ENCODE results near the gene TEX264. TPM values are rescaled to one million over a fixed set of nuclear protein-coding genes. Genes with fewer than 3 reads are reported as not detected.
"Not testable (repeated sequence)": the region's sequence is repeated elsewhere in the genome, so short reads cannot be mapped to it uniquely, and the experiment has no call there.

TEX264 gene, protein sequence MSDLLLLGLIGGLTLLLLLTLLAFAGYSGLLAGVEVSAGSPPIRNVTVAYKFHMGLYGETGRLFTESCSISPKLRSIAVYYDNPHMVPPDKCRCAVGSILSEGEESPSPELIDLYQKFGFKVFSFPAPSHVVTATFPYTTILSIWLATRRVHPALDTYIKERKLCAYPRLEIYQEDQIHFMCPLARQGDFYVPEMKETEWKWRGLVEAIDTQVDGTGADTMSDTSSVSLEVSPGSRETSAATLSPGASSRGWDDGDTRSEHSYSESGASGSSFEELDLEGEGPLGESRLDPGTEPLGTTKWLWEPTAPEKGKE
- total RNA-seq = 62.0 and 66.2 TPM in 2 replicates

DNA sequence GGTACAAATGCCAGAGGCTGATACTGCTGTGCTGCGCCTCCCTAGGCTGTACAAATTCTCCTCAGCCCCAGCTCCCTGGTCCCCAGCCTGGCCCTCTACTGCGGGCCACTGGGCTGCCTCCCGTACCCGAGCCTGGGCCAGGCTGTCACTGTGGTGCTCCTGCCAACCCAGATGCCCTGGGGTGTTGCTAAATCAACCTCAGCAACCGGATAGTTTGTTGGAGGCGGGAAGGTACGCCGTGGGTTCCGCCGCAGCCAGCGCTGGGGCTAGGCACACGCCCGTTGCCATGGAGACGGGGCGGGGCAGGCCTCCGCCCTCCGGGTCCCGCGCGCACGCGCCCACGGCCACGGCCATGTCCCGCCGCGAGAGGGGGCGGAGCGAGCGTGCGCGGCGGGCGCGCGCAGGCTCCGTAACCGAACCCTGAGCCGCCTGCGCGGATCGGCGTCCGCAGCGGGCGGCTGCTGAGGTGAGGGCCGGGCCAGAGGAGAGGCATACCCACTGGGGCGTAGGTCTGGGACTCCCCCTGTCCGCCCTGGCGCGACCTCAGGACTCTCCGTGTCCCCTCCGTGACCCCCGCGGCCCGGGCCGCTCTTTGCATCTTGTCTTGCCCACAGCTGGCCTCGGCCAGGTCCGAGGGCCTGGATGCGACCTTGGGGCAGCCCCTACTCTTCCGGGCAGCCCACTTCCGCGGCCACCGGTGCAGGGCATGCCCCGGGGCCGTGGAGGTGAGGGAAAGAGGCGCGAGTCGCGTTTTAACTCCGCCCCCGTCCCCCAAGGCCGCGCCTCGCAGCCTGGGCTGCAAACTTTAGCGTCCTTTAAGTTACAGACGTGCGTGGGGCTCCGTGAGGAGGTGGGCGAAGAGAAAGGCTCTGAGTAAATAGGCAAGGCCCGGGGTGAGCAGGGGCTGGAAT is at the start of gene TEX264:
TSS of gene TEX264 (plus strand) at position 430 of the 911 bp plus-strand sequence. CDS start 3,053 bp downstream, outside the sequence.
- intact Hi-C loops (cut with micrococcal nuclease) = loop anchor here (1.0 to 5.0 kb wide), 11 partner anchors 11 to 1434 kb away; partner anchors contain the start of genes ABHD14A, DUSP7, GNAI2 and MANF

DNA sequence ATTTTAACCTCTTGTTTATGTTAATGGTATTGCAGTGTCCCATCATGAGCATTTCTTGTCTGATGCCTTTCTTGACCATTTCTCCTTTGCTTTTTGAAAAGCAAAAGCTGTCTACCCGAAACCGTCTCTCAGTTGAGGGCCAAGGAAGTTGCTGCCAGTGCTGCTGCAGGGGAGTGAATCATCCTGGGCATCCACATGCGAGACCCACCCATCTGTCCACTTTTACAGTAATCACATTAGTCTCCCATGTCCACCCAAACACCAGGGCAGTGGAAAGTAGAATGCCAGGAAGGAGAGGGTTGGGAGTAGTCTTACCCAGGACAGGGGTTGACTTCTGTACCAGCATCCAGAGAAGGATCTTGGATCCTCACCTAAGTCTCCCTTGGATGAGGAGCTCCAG is 48.6 kb upstream of the TEX264 start:
- intact Hi-C loops (cut with micrococcal nuclease) = no loop called here

DNA sequence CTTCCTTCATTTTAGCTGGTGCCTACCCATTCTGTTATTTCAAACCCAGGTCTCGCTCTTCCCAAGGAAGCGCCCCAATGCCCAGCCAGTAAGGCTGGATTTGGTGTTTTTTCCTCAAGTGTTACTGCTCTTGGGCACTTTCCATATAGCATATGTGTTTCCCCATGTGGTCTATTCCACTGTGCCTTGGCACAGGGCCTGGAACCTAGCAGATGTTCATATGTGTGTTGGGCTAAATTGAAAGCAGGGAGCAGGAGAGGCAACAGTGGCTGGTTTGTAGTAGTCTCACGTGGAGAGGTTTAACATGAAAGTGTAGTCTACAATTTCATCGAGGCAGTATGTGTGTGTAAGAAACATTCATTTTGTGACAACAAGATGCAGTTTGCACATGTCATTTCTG is 48.2 kb upstream of the TEX264 start:
- intact Hi-C loops (cut with micrococcal nuclease) = no loop called here

DNA sequence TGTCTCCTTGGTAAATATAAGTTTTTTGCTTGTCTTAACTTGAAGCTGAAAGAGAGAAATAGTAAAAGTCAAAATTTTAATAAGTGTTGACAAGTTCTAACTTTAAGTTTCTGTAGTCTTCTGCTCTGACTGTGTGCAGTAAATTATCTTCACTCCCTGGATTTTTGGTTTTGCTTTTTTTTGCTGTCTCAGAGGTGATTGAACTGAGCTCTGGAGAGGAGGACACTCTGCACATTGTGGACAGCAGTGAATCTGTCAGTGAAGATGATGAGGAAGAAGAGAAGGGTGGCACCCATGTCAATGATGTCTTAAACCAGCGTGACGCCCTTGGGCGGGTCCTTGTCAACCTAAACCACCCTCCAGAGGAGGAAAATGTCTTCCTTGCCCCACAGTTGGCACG is 40.5 kb upstream of the TEX264 start:
- intact Hi-C loops (cut with micrococcal nuclease) = loop anchor here (10.0 kb wide), 1 partner anchor 254 kb away; no protein-coding TSS in a partner anchor

DNA sequence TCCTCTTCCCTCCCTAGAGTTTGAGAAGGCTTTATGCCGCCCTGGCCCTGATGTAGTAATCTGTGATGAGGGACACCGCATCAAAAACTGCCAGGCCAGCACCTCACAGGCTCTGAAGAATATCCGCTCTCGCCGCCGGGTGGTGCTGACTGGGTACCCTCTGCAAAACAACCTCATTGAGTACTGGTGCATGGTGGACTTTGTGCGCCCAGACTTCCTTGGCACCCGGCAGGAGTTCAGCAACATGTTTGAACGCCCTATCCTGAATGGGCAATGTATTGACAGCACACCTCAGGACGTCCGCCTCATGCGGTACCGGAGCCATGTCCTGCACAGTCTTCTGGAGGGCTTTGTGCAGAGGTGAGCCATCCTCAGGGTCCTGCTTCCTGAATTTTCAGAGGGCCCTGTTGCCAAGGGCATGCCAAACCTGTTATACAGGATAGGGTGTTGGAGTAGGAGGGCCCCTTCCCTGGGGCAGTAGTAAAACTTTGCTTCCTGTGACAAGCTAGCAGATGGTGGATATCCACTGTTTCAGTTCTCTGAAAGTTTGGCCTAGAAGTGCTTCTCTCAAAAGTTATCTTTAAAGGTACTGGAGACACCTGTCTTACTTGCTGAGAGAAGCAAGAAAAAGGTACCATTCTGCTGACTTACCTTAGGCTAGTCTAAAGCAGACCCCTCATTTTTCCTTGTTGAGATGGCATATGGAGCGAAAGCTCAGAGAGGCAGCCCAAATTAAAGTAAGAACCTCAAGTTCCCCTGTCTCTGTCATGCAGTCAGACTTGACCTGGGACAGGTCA is 33.7 kb upstream of the TEX264 start:
- intact Hi-C loops (cut with micrococcal nuclease) = loop anchor here (10.0 kb wide), 1 partner anchor 247 kb away; no protein-coding TSS in a partner anchor

DNA sequence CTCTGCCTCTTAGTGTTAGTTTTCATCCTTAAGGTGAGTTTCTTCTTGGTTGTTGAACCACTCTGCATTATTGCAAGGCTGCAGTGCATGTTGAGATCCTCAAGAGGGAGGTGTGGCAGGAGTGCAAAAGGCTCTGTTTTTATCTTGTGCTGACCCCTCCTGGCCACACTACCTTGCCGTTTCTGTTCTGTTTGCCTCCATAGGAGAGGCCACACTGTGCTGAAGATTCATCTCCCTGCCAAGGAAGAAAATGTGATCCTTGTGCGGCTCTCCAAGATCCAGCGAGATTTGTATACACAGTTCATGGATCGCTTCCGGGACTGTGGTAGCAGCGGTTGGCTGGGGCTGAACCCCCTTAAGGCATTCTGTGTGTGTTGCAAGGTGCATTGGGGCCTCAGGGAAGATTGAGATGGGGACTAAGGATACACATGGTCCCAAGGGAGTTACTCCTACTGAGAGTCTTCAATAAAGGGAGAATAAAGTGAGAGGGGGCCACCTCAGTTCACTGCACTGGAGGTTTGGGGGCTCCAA is 33.0 kb upstream of the TEX264 start:
- intact Hi-C loops (cut with micrococcal nuclease) = loop anchor here (1.0 to 10.0 kb wide), 3 partner anchors 44 to 247 kb away; no protein-coding TSS in a partner anchor

DNA sequence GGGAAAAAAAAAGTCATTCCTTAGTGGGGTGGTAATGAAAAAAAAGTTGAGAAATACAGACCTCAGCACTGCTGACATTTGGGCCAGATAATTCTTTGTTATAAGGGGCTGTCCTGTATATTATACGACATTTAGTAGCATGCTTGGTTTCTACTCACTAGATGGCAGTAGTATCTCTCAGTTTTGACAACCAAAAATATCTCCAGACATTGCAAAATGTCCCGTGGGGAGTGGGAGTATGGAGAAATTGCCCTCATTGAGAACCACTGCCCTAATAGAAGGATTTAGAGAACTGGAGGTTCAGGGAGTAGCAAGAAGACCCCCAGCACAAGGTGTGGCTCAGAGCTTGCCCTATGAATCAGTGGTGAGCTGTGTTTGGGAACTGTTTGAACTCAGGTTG is 28.6 kb upstream of the TEX264 start:
- intact Hi-C loops (cut with micrococcal nuclease) = loop anchor here (1.0 kb wide), 4 partner anchors 27 to 158 kb away; no protein-coding TSS in a partner anchor

DNA sequence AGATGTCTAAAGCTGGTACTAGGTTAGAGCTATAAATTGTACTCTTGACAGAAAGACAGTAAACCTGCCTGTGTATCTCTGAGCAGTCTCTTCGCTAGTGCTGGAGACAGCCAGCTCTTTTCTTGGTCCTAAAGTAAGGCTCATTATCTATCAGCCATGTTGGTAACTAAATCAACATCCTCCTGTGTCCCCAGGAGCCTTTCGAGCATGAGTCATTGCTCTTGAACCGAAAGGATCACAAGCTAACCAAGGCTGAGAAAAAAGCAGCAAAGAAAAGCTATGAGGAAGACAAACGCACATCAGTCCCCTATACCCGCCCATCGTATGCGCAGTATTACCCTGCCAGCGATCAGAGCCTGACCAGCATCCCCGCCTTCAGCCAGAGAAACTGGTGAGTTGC is 25.0 kb upstream of the TEX264 start:
- intact Hi-C loops (cut with micrococcal nuclease) = no loop called here

DNA sequence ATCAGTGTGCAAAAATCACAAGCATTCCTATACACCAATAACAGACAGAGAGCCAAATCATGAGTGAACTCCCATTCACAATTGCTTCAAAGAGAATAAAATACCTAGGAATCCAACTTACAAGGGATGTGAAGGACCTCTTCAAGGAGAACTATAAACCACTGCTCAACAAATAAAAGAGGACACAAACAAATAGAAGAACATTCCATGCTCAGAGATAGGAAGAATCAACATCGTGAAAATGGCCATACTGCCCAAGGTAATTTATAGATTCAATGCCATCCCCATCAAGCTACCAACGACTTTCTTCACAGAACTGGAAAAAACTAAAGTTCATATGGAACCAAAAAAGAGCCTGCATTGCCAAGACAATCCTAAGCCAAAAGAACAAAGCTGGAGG is 18.9 kb upstream of the TEX264 start:
- intact Hi-C loops (cut with micrococcal nuclease) = not testable (repeated sequence)

DNA sequence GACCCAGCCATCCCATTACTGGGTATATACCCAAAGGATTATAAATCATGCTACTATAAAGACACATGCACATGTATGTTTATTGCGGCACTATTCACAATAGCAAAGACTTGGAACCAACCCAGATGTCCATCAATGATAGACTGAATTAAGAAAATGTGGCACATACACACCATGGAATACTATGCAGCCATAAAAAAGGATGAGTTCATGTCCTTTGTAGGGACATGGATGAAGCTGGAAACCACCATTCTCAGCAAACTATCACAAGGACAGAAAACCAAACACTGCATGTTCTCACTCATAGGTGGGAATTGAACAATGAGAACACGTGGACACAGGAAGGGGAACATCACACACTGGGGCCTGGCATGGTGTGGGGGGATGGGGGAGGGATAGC is 17.6 kb upstream of the TEX264 start:
- intact Hi-C loops (cut with micrococcal nuclease) = not testable (repeated sequence)

DNA sequence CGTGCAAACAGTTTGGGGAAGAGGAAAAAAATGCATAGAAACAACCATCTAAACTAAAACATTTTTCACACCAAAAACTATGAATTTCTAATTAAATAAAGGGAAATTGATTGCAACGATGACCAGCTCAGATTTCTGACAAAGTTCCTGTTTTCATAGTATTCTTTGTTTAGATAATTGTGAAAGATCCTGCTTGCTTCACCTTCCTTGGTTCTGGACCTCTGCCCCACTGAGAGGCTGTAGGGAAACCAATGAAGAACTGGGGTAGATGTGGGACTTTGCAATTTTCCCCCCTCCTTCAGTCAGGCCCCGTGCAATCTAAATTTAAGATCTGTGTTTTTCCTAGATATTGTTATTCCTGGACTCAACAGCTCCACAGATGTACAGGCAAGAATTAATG is 13.8 kb upstream of the TEX264 start:
- intact Hi-C loops (cut with micrococcal nuclease) = no loop called here

DNA sequence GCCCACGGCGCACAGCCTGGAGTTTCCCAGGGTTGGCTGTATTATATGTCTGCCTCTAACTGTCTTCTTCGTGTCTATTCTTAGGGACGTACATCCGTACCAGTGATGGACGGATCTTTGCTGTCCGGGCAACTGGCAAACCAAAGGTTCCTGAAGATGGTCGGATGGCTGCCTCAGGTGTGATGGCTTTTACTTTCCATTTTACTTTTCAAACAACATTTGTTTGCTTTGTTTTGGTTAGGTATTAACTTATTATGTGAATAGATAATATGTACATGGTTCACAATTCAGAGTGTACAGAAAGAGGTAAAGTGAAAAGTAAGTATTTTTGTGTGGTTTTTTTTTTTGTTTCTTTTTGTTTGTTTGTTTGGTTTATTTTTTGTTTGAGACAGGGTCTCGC is 11.1 kb upstream of the TEX264 start:
- intact Hi-C loops (cut with micrococcal nuclease) = no loop called here

DNA sequence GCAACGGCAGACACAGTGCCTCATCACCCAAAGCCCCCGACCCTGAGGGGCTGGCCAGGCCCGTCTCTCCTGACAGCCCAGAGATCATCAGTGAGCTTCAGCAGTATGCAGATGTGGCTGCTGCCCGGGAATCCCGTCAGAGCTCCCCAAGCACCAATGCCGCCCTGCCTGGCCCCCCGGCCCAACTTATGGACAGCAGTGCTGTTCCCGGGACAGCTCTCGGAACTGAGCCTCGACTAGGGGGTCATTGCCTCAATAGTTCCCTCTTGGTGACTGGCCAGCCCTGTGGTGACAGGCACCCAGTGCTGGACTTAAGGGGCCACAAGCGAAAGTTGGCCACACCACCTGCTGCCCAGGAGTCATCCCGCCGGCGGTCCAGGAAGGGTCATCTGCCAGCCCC is 8.6 kb upstream of the TEX264 start:
- intact Hi-C loops (cut with micrococcal nuclease) = no loop called here

DNA sequence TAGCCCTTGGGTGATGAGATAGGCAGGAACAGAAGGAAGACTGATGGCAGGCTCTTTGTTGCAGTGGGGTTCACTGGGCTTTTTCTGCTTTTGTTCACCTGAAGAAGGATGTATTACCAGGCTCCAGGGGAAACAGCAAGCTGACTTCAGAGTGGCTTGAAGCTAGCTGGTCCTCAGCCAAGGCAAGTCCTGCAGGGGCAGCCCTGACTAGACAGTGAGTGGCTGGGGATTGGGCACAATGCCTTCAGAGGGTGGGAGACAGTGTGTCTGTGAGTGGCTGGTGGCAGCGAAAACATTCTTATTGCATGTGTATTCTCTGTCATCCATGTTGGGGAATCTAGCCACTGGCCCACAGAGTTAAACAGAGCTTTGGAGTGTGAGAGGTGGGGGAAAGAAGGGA is 2.3 kb upstream of the TEX264 start:
- intact Hi-C loops (cut with micrococcal nuclease) = loop anchor here (1.0 kb wide), 4 partner anchors 26 to 166 kb away; partner anchors contain the start of gene RAD54L2

DNA sequence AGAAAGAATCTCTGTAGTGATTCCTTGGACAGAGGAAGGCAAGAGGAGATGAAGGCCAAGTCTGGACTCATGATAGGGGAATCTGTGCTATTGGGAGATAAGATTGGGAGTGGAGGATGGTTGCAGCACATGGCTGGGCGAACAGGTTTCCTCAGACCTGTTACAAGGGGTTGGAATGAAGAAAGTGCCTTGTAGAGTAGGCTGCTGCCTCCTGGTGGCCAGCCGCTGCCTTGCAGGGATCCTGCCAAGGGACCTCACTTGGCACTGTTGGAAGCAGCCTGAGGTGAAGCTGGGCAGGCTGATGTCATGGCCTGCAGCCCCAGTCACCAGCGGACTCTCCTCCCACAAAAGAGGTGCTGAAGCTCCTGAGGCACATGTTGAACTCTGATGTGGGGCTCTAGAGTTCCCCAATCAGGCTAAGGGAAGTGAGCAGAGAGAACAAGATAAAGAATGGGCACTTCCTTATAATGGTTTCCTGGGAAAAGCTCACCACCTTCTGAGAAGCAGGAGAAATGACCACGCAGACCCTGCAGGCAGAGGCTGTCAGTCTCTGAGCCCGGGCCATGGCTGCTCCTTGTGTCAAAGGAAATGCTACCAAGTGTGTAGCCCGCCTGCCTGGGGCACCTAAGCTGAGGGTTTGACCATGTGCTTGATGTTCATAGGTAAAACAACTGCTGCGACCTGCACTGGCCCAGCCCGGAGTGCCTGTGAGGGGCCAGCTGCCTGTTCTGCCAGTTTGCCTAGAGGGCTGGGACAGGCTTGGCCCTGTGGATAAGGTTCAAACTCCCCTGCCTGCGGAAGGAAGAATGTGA is 1.6 kb upstream of the TEX264 start:
- intact Hi-C loops (cut with micrococcal nuclease) = loop anchor here (1.0 to 5.0 kb wide), 10 partner anchors 17 to 1432 kb away; partner anchors contain the start of genes ABHD14A, DUSP7, GNAI2 and RAD54L2

DNA sequence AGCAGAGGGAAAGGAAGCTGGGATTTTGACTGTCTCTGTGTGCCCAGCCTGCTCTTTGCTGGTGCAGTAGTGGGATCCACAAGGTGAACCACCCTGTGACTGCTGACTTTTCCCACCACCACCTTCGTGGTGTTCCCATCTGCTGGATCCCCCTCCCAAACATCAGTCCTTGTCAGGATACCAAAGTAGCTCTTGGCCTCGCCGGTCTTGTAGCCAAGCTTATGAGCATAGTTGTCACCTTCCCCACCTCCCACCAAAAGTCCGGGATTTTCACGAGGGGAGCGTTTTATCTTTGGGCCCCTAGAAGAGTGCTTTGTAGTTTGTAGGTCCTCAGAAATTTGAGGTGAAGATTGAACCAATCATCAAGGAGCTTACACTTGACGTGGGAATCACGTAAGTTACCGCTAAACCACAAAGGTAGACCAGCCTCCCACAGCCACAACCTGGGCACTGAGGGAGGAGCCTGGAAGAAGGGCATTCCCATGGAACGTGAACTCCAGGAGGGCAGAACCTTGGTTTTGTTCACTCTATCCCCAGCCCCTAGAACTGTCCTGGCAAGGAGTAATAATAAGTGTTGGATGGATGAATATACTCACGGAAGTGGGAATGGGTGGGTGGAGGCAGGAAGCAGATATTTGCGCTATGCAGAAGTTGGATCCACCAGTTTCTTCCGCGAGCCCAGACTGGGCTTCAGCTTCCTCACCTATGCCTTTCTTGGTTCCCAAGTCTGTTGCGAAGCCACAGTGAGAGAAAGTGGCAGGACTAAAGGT is 814 bp upstream of the TEX264 start:
- intact Hi-C loops (cut with micrococcal nuclease) = loop anchor here (2.0 to 5.0 kb wide), 6 partner anchors 17 to 1433 kb away; partner anchors contain the start of genes ABHD14A, DUSP7, GNAI2 and UQCC5

DNA sequence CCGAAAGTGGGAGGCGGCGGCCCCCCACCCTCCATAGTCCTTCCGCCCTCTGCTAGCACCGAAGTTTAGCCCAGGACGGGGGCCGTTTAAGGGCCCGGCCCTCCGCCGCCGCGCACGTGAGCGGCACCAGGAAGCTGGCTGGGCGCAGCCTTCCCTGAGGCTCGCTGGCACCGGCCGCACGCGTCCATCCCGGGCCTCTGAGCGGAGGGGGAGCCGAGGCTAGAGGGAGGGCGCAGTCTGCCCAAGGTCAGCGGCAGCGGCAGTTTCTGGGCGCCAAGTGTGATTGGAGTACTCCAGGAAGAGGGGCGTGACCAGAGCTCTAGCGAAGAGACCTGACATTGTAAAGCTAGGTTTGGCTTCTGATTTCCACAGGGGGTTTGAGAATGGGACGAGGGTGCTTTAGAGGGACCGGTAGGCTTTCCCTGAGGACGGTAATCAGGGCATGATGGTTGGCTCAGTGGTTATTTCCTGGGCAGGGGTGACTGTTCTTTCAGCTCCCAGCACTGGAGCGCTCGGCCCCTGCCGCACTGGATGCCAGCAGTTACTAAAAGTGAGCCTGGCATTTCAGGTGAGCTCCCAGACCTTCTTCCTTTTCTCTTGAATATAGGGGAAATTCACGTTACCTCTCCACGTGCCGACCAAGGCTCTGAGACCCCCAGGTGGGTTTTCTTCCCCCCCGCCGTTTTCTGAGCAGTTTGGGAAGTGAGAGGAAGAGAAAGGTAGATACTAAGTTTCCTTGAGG is 853 bp downstream of the TEX264 start:
- intact Hi-C loops (cut with micrococcal nuclease) = loop anchor here (1.0 to 5.0 kb wide), 11 partner anchors 10 to 1435 kb away; partner anchors contain the start of genes ABHD14A, DUSP7, GNAI2 and MANF

DNA sequence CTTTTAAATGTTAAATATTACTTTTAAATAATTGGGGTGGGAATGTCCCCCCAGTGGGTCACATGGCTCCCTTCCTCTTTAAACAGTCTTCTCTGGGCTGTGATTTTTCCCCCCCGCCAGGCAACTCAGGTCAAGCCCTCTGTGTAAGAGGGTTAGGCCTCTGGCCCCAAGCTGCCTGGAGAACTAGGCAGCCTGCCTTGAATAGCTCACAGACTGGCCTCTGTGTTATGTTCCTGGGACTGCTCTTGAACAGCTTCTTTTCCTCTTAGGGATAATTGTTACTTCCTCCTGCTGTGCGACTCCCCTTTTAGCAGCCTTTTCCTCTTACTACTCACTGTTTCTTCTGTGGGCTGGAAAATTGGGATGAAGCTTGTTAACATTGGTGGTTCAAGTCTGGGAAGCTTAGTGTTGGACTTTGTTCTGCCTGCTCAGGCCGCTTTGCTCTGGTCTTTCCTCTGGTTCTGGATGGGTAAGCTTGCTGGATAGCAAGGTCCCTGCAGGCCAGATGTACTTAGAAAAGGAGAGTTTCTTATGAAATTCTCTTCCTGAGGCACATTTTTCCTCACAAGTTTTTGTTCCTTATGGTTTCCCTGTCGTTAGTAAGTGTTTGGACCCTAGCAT is 2.2 kb downstream of the TEX264 start:
- intact Hi-C loops (cut with micrococcal nuclease) = loop anchor here (5.0 kb wide), 5 partner anchors 304 to 1436 kb away; partner anchors contain the start of genes ABHD14A, DUSP7, GNAI2 and UQCC5
